HepG2 (cell line): ENCODE results near the gene KRTAP10-5. TPM values are rescaled to one million over a fixed set of nuclear protein-coding genes. Genes with fewer than 3 reads are reported as not detected.

Experiments
- ATAC-seq: fragments of 200-7000 bp; cut with Tn5 transposase; 3 replicates; pipeline ENCODE4 v1.9.1; 2020; ENCODE audit warnings: mild to moderate bottlenecking, moderate library complexity
- BruUV-seq: library from RNA; stranded (reverse); fragments of 400-500 nt; replicated peaks from 2 replicates; lab custom pipeline; 2021; lab: Mats Ljungman, UMichigan
- CTCF ChIA-PET: fragments of 300-600 bp; formaldehyde crosslinking; extraction: SDS; loops from one replicate; lab custom pipeline; 2021; ENCODE audit warnings: low total read pairs, inconsistent platforms, low intra/inter-chr PET ratio; lab: Yijun Ruan, JAX
- POLR2A ChIA-PET: fragments of 350-600 bp; sonication (Branson Sonifier 250); formaldehyde crosslinking; loops from one replicate; lab custom pipeline; 2020; ENCODE audit warnings: antibody characterized with exemption, inconsistent platforms; lab: Yijun Ruan, JAX
- DNase-seq: peaks from one replicate; pipeline ENCODE4 v3.0.0-alpha.2; 2015; ENCODE audit warnings: low spot score
- FAIRE-seq: peaks from 3 replicates; lab custom pipeline; 2011; peaks lifted over from hg19 to GRCh38; lab: Jason Lieb, UNC
- H2AFZ ChIP-seq: one replicate; pipeline ENCODE4 v1.6.1; 2011; ENCODE audit warnings: low read length, inconsistent platforms
- H3K27ac ChIP-seq: fragments of 300-600 bp; 3 replicates; pipeline ENCODE4 v1.8.0; 2011; ENCODE audit warnings: mixed run types, mild to moderate bottlenecking, mixed read lengths, low read length, inconsistent platforms; ENCODE audit not compliant: insufficient read depth; ENCODE audit errors: extremely low read length
- H3K27me3 ChIP-seq, 2 experiments: fragments of 200-600 bp in 1 of 2; 2 replicates in 1 of 2; 3 replicates in 1 of 2; pipeline versions ENCODE4 v1.6.0 to v1.8.0; 2011; ENCODE audit warnings: low read length in 2 of 2, mild to moderate bottlenecking in 2 of 2, moderate library complexity in 2 of 2, inconsistent platforms in 1 of 2; ENCODE audit not compliant: insufficient read depth in 2 of 2, control insufficient read depth in 1 of 2
- H3K36me3 ChIP-seq, 2 experiments: fragments of 200-600 bp in 1 of 2; replicated peaks in 1 of 2; 2 replicates in 1 of 2; 3 replicates in 1 of 2; pipeline versions ENCODE4 v1.5.1 to v1.8.0; 2011; ENCODE audit warnings: low read length in 2 of 2, inconsistent platforms in 1 of 2; ENCODE audit not compliant: insufficient read depth in 2 of 2, control insufficient read depth in 1 of 2
- H3K4me1 ChIP-seq: 2 replicates; pipeline ENCODE4 v1.5.1; 2012; ENCODE audit warnings: low read length, inconsistent platforms; ENCODE audit not compliant: insufficient read depth
- H3K4me2 ChIP-seq: 2 replicates; pipeline ENCODE4 v1.6.0; 2011; ENCODE audit warnings: low read depth, low read length, inconsistent platforms
- H3K4me3 ChIP-seq, 3 experiments: fragments of 200-600 bp in 1 of 3; sonication (generic), shearing (Covaris generic) in 1 of 3; replicated peaks in 1 of 3; 2 replicates each; pipeline ENCODE4 v1.5.1; 2011 to 2016; ENCODE audit warnings: low read length in 3 of 3, inconsistent platforms in 2 of 3, low read depth in 2 of 3, mild to moderate bottlenecking in 2 of 3, control low read depth in 1 of 3, mixed read lengths in 1 of 3; ENCODE audit not compliant: insufficient read depth in 1 of 3
- H3K79me2 ChIP-seq: one replicate; pipeline ENCODE4 v1.6.1; 2011; ENCODE audit warnings: low read length, inconsistent platforms; ENCODE audit not compliant: insufficient read depth
- H3K9ac ChIP-seq: 2 replicates; pipeline ENCODE4 v1.6.0; 2011; ENCODE audit warnings: mild to moderate bottlenecking, low read depth, low read length, inconsistent platforms; ENCODE audit not compliant: insufficient read depth
- H3K9me3 ChIP-seq: 2 replicates; pipeline ENCODE4 v1.5.1; 2012; ENCODE audit warnings: mild to moderate bottlenecking, low read length
- H4K20me1 ChIP-seq: 2 replicates; pipeline ENCODE4 v1.6.0; 2011; ENCODE audit warnings: inconsistent platforms, mild to moderate bottlenecking, low read length, moderate library complexity; ENCODE audit not compliant: insufficient read depth
- ATF7 ChIP-seq, 2 experiments: fragments of 450-650 bp in 1 of 2; sonication (generic) in 1 of 2; formaldehyde crosslinking in 1 of 2; IDR thresholded peaks; 2 replicates each; pipeline versions ENCODE4 v1.4.0 to v1.6.1; 2016 to 2020; ENCODE audit warnings: antibody characterized with exemption in 1 of 2, mild to moderate bottlenecking in 1 of 2, missing genetic modification reagents in 1 of 2
- BORCS8-MEF2B ChIP-seq: sonication (generic); formaldehyde crosslinking; IDR thresholded peaks from 2 replicates; pipeline ENCODE4 v1.8.0; 2022; ENCODE audit warnings: mild to moderate bottlenecking, missing genetic modification reagents
- KMT2B ChIP-seq: IDR thresholded peaks from 2 replicates; pipeline ENCODE4 v1.6.1; 2016; ENCODE audit warnings: missing genetic modification reagents, missing compliant biosample characterization
- MZF1 ChIP-seq: sonication (generic); formaldehyde crosslinking; IDR thresholded peaks from 2 replicates; pipeline ENCODE4 v1.8.1; 2023; ENCODE audit warnings: mild to moderate bottlenecking, missing genetic modification reagents, borderline replicate concordance
- PAWR ChIP-seq: sonication (generic); formaldehyde crosslinking; IDR thresholded peaks from 2 replicates; pipeline ENCODE4 v1.4.0; 2020; ENCODE audit warnings: missing genetic modification reagents, mild to moderate bottlenecking, borderline replicate concordance
- PBX3 ChIP-seq: sonication (generic); formaldehyde crosslinking; IDR thresholded peaks from 2 replicates; pipeline ENCODE4 v1.8.1; 2023; ENCODE audit warnings: missing genetic modification reagents, inconsistent platforms, borderline replicate concordance
- PHF21A ChIP-seq: sonication (generic); formaldehyde crosslinking; IDR thresholded peaks from 2 replicates; pipeline ENCODE4 v1.5.0; 2020; ENCODE audit warnings: mild to moderate bottlenecking, missing genetic modification reagents
- POLR2AphosphoS2 ChIP-seq: IDR thresholded peaks from 2 replicates; pipeline ENCODE4 v1.6.1; 2011; ENCODE audit warnings: low read depth, low read length, improper control_type of control experiment
- RCOR2 ChIP-seq: IDR thresholded peaks from 2 replicates; pipeline ENCODE4 v1.6.1; 2016; ENCODE audit warnings: missing biosample characterization, missing genetic modification reagents
- SP4 ChIP-seq: sonication (generic); formaldehyde crosslinking; IDR thresholded peaks from 2 replicates; pipeline ENCODE4 v1.8.1; 2023; ENCODE audit warnings: mild to moderate bottlenecking, missing genetic modification reagents
- ZBTB10 ChIP-seq: sonication (generic); formaldehyde crosslinking; IDR thresholded peaks from 2 replicates; pipeline ENCODE4 v1.4.0; 2020; ENCODE audit warnings: missing genetic modification reagents, borderline replicate concordance
- ZNF121 ChIP-seq: sonication (generic); formaldehyde crosslinking; IDR thresholded peaks from 2 replicates; pipeline ENCODE4 v1.5.0; 2020; ENCODE audit warnings: mild to moderate bottlenecking, missing genetic modification reagents
- ZNF234 ChIP-seq: sonication (generic); formaldehyde crosslinking; conservative IDR thresholded peaks from 2 replicates; pipeline ENCODE4 v1.5.1; 2020; ENCODE audit warnings: mild to moderate bottlenecking, missing genetic modification reagents
- ZNF30 ChIP-seq: sonication (generic); formaldehyde crosslinking; IDR thresholded peaks from 2 replicates; pipeline ENCODE4 v1.5.0; 2020; ENCODE audit warnings: mild to moderate bottlenecking, missing genetic modification reagents
- ZNF343 ChIP-seq: sonication (generic); formaldehyde crosslinking; IDR thresholded peaks from 2 replicates; pipeline ENCODE4 v1.4.0; 2020; ENCODE audit warnings: mild to moderate bottlenecking, missing genetic modification reagents
- ZNF441 ChIP-seq: sonication (generic); formaldehyde crosslinking; IDR thresholded peaks from 2 replicates; pipeline ENCODE4 v1.7.0; 2021; ENCODE audit warnings: missing genetic modification reagents, borderline replicate concordance
- ZNF546 ChIP-seq: sonication (generic); formaldehyde crosslinking; conservative IDR thresholded peaks from 2 replicates; pipeline ENCODE4 v1.8.1; 2023; ENCODE audit warnings: mild to moderate bottlenecking, missing genetic modification reagents
- ZSCAN22 ChIP-seq: sonication (generic); formaldehyde crosslinking; IDR thresholded peaks from 2 replicates; pipeline ENCODE4 v1.4.0; 2020; ENCODE audit warnings: mild to moderate bottlenecking, missing genetic modification reagents
- WGBS: methylation state at CpG from one replicate; pipeline ENCODE4 v1.1.6; 2017; ENCODE audit warnings: low lambda C conversion rate; 5-methylcytosine and 5-hydroxymethylcytosine counted together
- in situ Hi-C: cut with HindIII; loops from 2 replicates; pipeline ENCODE4 v1.10.0; 2017; ENCODE audit warnings: low pct_unique_long_range_greater_than_20kb; ENCODE audit not compliant: extremely low pct_ligation_motif_present
- intact Hi-C: fragments of 100-400 bp; cut with micrococcal nuclease; formaldehyde crosslinking; loops from one replicate; pipeline ENCODE4 v1.10.0; 2022; ENCODE audit not compliant: unreplicated experiment
- polyA plus RNA-seq, 8 experiments: library from polyadenylated mRNA; depleted of rRNA in 3 of 8; stranded (reverse) in 7 of 8; unstranded in 1 of 8; fragments of >200 nt; fragmentation: Illumina TruSeq in 4 of 8; extraction: Trizol in 4 of 8; gene quantifications; 2 replicates each; pipeline versions ENCODE4 v1.2.1 to v1.2.3, GENCODE V29; 2011 to 2016; ENCODE audit warnings: low read depth in 4 of 8, missing spikeins in 1 of 8, mixed read lengths in 1 of 8; ENCODE audit not compliant: insufficient read depth in 1 of 8
- total RNA-seq, 5 experiments: library from RNA; depleted of rRNA; stranded (reverse); fragments of >200 nt; fragmentation: Illumina TruSeq; extraction: Trizol; gene quantifications; 2 replicates each; pipeline ENCODE4 v1.2.3, GENCODE V29; 2016; ENCODE audit warnings: low read depth in 1 of 5

KRTAP10-5 gene
- total and polyA plus RNA-seq, 2 of the 13 experiments (the other 11 are each of a cell fraction or from before 2014, with no cell fraction given) = not detected

GRCh38 chr21:44625756-44626155 lies 45.4 kb upstream of the KRTAP10-5 start:
- no peak overlapping the region for H3K4me2 ChIP-seq
- in situ Hi-C loops (no loop called here), intact Hi-C loops (no loop called here)
- ChIA-PET POLR2A (no interaction called here), CTCF (no interaction called here)
- BruUV-seq = no TSS peak
- no peaks in the 10 kb centered on the region for H3K79me2 ChIP-seq
- ATAC-seq (no peak), FAIRE-seq (no peak), DNase-seq (no peak)
- H3K4me1 ChIP-seq = no peaks in the 10 kb centered on the region
- 0 out of 5 replicates have a peak, but pooled peaks cover 0 to 6% of the 10 kb centered on the region in 2 experiments for H3K27me3 ChIP-seq
- H4K20me1 ChIP-seq = no peaks in the 10 kb centered on the region
- H3K9ac ChIP-seq = no peak overlapping the region
- no peak overlapping the region for H3K4me3 ChIP-seq
- H3K27ac ChIP-seq = no peak overlapping the region
- no peak for TF ChIP-seq SP4
- TF ChIP-seq ATF7 (IDR thresholded peaks at IDR 0.05) = no peak
- no peak for TF ChIP-seq ATF7 (CRISPR knock-in tag; IDR thresholded peaks at IDR 0.05)
- TF ChIP-seq RCOR2 (CRISPR knock-in tag) = no peak
- TF ChIP-seq ZNF234 (CRISPR knock-in tag) = no peak
- TF ChIP-seq POLR2AphosphoS2 = no peak
- TF ChIP-seq PAWR (CRISPR knock-in tag) = no peak
- no peak for TF ChIP-seq ZNF121 (CRISPR knock-in tag)
- no peak for TF ChIP-seq ZNF30
- no peak for TF ChIP-seq ZNF343 (CRISPR knock-in tag)
- TF ChIP-seq ZNF546 (CRISPR knock-in tag) = no peak
- TF ChIP-seq KMT2B (CRISPR knock-in tag) = no peak
- no peak for TF ChIP-seq PBX3 (CRISPR knock-in tag)
- TF ChIP-seq BORCS8-MEF2B = no peak
- TF ChIP-seq ZSCAN22 (CRISPR knock-in tag) = no peak
- TF ChIP-seq PHF21A (CRISPR knock-in tag) = no peak
- no peak for TF ChIP-seq MZF1 (CRISPR knock-in tag)
- no peak for TF ChIP-seq ZBTB10 (CRISPR knock-in tag)
- no peak for TF ChIP-seq ZNF441
- no peak overlapping the region for H2AFZ ChIP-seq
- no peaks in the 10 kb centered on the region for H3K36me3 ChIP-seq
- peaks cover 16% of the 10 kb centered on the region for H3K9me3 ChIP-seq
- 48% methylated on average over 6 of the region's 7 CpGs for WGBS
